Vagina (tissue), 2 donors: ENCODE results near the gene NUMB. TPM values are rescaled to one million over a fixed set of nuclear protein-coding genes. Genes with fewer than 3 reads are reported as not detected.

Experiments used
- DNase-seq, 2 donors: peaks; one replicate each; pipeline ENCODE4 v3.0.0-alpha.2; 2017; ENCODE audit errors: extremely low spot score in 2 of 2
- H3K27ac ChIP-seq: fragments of 200-600 bp; sonication (generic); one replicate; pipeline ENCODE4 v1.5.1; 2019
- H3K27me3 ChIP-seq: fragments of 200-600 bp; sonication (generic); one replicate; pipeline ENCODE4 v1.5.1; 2019
- H3K36me3 ChIP-seq, 2 donors: fragments of 200-600 bp; sonication (generic); one replicate each; pipeline ENCODE4 v1.5.1; 2017 to 2019
- H3K4me1 ChIP-seq: fragments of 200-600 bp; sonication (generic); one replicate; pipeline ENCODE4 v1.5.1; 2019
- H3K4me3 ChIP-seq, 2 donors: fragments of 200-600 bp; sonication (generic); 1 replicate in 1 of 2; 2 replicates in 1 of 2; pipeline ENCODE4 v1.5.1; 2016 to 2019
- H3K9me3 ChIP-seq: fragments of 200-600 bp; sonication (generic); one replicate; pipeline ENCODE4 v1.5.1; 2019
- POLR2A ChIP-seq, 2 donors: fragments of 450-650 bp; IDR thresholded peaks; one replicate each; pipeline ENCODE4 v1.6.1; 2017; ENCODE audit warnings: antibody characterized with exemption in 2 of 2, mild to moderate bottlenecking in 2 of 2, moderate library complexity in 2 of 2
- POLR2AphosphoS5 ChIP-seq, 2 donors: sonication (generic); formaldehyde crosslinking; IDR thresholded peaks; one replicate each; pipeline ENCODE4 v1.9.0; 2017; ENCODE audit warnings: antibody characterized with exemption in 2 of 2, mild to moderate bottlenecking in 2 of 2, low read depth in 1 of 2; ENCODE audit not compliant: insufficient read depth in 1 of 2
- intact Hi-C: fragments of 100-400 bp; cut with DNase I; formaldehyde crosslinking; loops from one replicate; pipeline ENCODE4 v1.15.1; 2023
- total RNA-seq: library from RNA; depleted of rRNA; stranded (reverse); fragments of >200 nt; gene quantifications from one replicate; pipeline ENCODE4 v1.2.3, GENCODE V29; 2016
- TF ChIP-seq, protein P1 (sequence below), 3 experiments: fragments of 450-650 bp in 2 of 3; fragments of 200-600 bp in 1 of 3; sonication (generic) in 1 of 3; IDR thresholded peaks; one replicate each; pipeline ENCODE4 v1.5.1; 2017 to 2019; ENCODE audit warnings: antibody characterized with exemption in 3 of 3, mild to moderate bottlenecking in 2 of 3, moderate library complexity in 2 of 3

The NUMB gene
- total RNA-seq, 1 donor from 2014 or later, result 48.1 TPM

- H3K4me1 ChIP-seq, result peaks cover 9% of the 10 kb centered on the region
- DNase-seq, result peak in 1 of 2 donors; percentile 87
- H3K27me3 ChIP-seq, result no peaks in the 10 kb centered on the region
- no peak overlapping the region for H3K4me3 ChIP-seq
- TF ChIP-seq, protein P1, sequence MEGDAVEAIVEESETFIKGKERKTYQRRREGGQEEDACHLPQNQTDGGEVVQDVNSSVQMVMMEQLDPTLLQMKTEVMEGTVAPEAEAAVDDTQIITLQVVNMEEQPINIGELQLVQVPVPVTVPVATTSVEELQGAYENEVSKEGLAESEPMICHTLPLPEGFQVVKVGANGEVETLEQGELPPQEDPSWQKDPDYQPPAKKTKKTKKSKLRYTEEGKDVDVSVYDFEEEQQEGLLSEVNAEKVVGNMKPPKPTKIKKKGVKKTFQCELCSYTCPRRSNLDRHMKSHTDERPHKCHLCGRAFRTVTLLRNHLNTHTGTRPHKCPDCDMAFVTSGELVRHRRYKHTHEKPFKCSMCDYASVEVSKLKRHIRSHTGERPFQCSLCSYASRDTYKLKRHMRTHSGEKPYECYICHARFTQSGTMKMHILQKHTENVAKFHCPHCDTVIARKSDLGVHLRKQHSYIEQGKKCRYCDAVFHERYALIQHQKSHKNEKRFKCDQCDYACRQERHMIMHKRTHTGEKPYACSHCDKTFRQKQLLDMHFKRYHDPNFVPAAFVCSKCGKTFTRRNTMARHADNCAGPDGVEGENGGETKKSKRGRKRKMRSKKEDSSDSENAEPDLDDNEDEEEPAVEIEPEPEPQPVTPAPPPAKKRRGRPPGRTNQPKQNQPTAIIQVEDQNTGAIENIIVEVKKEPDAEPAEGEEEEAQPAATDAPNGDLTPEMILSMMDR (IDR thresholded peaks at IDR 0.05), result no peak
- TF ChIP-seq POLR2AphosphoS5 (IDR thresholded peaks at IDR 0.05; ENCODE audit: insufficient read depth in 1 of 2, low read depth in 1 of 2) (no peak), POLR2A (IDR thresholded peaks at IDR 0.05) (no peak)
- no peak overlapping the region for H3K27ac ChIP-seq
- no peaks in the 10 kb centered on the region for H3K36me3 ChIP-seq
- intact Hi-C loops, result no loop called here
- H3K9me3 ChIP-seq, result no peaks in the 10 kb centered on the region
These were observed 193.2 kb downstream of the NUMB start for GRCh38 chr14:73264885-73265720.

DNA sequence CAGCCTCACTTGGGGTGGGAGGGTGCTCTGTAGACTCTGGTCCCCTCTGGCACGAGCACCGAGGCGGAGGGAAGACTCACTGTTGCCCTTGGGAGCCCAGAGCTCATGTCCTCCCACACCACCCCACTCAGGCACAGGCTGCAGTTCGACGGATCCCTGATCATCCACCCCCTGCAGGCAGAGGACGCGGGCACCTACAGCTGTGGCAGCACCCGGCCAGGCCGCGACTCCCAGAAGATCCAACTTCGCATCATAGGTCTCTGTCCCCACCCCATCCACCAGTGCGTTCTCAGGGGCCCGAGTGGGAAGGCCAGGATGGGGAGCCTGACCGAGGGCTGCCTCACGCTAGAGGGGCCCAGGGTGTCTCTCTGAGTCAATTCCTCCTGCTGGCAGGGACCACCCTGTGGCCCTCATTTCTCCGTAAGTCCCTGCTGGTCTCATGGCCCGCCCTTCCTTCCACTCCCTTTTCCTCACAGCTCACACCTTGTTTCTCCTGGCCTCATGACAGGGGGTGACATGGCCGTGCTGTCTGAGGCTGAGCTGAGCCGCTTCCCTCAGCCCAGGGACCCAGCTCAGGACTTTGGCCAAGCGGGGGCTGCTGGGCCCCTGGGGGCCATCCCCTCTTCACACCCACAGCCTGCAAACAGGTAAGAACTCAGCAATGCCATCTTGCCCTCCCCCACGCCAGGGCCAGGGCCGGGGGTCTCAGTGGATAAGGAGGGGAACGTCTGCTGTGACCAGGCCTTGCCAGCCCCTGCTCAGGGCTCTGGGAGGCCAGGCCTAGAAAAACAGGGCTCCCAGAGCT lies 194.1 kb downstream of the NUMB start:
- intact Hi-C loops, result no loop called here
- peak in 1 of 2 donors; percentile 91 for DNase-seq
- Histone ChIP-seq H3K9me3 (no peaks in the 10 kb centered on the region), H3K27me3 (no peaks in the 10 kb centered on the region), H3K4me1 (peaks cover under 1% of the 10 kb centered on the region), H3K36me3 (no peaks in the 10 kb centered on the region), H3K4me3 (no peak overlapping the region), H3K27ac (no peak overlapping the region)
- no peak for TF ChIP-seq POLR2A (IDR thresholded peaks at IDR 0.05)
- no peak for TF ChIP-seq POLR2AphosphoS5 (IDR thresholded peaks at IDR 0.05; ENCODE audit: insufficient read depth in 1 of 2, low read depth in 1 of 2)
- TF ChIP-seq, protein P1 (IDR thresholded peaks at IDR 0.05), result no peak

GRCh38 chr14:73263606-73264005 lies 194.7 kb downstream of the NUMB start:
- no peaks in the 10 kb centered on the region for H3K4me1 ChIP-seq
- TF ChIP-seq, protein P1 (IDR thresholded peaks at IDR 0.05), result no peak
- no peak for TF ChIP-seq POLR2AphosphoS5 (IDR thresholded peaks at IDR 0.05; ENCODE audit: insufficient read depth in 1 of 2, low read depth in 1 of 2)
- no peak for TF ChIP-seq POLR2A (IDR thresholded peaks at IDR 0.05)
- no peak overlapping the region for H3K4me3 ChIP-seq
- no peak for DNase-seq
- intact Hi-C loops, result no loop called here
- no peaks in the 10 kb centered on the region for H3K27me3 ChIP-seq
- H3K36me3 ChIP-seq, result no peaks in the 10 kb centered on the region
- no peak overlapping the region for H3K27ac ChIP-seq
- no peaks in the 10 kb centered on the region for H3K9me3 ChIP-seq

GRCh38 chr14:73262427-73263183 lies 195.7 kb downstream of the NUMB start:
- no peaks in the 10 kb centered on the region for H3K36me3 ChIP-seq

More at GRCh38 chr14:73262427-73263183, 195.7 kb downstream of the NUMB start:
- DNase-seq, result no peak
- Histone ChIP-seq H3K27ac (no peak overlapping the region), H3K4me3 (no peak overlapping the region), H3K9me3 (no peaks in the 10 kb centered on the region), H3K27me3 (no peaks in the 10 kb centered on the region), H3K4me1 (no peaks in the 10 kb centered on the region)
- intact Hi-C loops, result no loop called here
- TF ChIP-seq POLR2A (IDR thresholded peaks at IDR 0.05), result no peak
